Hepatic stellate cell (primary cell): ENCODE data around the gene CROCC2.

Experiments used
- DNase-seq: peaks from one replicate; pipeline ENCODE4 v3.0.0; 2011; ENCODE audit warnings: low spot score

The CROCC2 gene

GRCh38 chr2:240891492-240892340, 14.4 kb upstream of the CROCC2 start:
- no peak for DNase-seq

GRCh38 chr2:240892356-240892755, 13.8 kb upstream of the CROCC2 start:
- DNase-seq: no peak

- no peak for DNase-seq
Measured at GRCh38 chr2:240892925-240893324, 13.2 kb upstream of the CROCC2 start.

GRCh38 chr2:240893363-240893844, 12.7 kb upstream of the CROCC2 start:
- DNase-seq: no peak

- DNase-seq: no peak
Measured at GRCh38 chr2:240894006-240894405, 12.1 kb upstream of the CROCC2 start.

- no peak for DNase-seq
Measured at GRCh38 chr2:240894836-240895558, 11.1 kb upstream of the CROCC2 start.

GRCh38 chr2:240895656-240896388, 10.3 kb upstream of the CROCC2 start, which contains the start of gene MAB21L4:
Gene MAB21L4, minus strand, starts transcription at chr2:240896156. Its CDS starts 159 bp downstream, at chr2:240895997.
- DNase-seq: no peak

GRCh38 chr2:240896394-240896793, 9.7 kb upstream of the CROCC2 start:
- DNase-seq: no peak

GRCh38 chr2:240896871-240897692, 9.1 kb upstream of the CROCC2 start:
- DNase-seq: no peak

- DNase-seq: no peak
Measured at GRCh38 chr2:240898108-240898730, 7.9 kb upstream of the CROCC2 start.

- no peak for DNase-seq
Measured at GRCh38 chr2:240898731-240899467, 7.2 kb upstream of the CROCC2 start.

- no peak for DNase-seq
Measured at GRCh38 chr2:240899468-240899865, 6.7 kb upstream of the CROCC2 start.

- DNase-seq: no peak
Measured at GRCh38 chr2:240900141-240900860, 5.8 kb upstream of the CROCC2 start.

GRCh38 chr2:240901986-240902614, 4.0 kb upstream of the CROCC2 start:
- no peak for DNase-seq

- DNase-seq: no peak
Measured at GRCh38 chr2:240902615-240903041, 3.5 kb upstream of the CROCC2 start.

- no peak for DNase-seq
Measured at GRCh38 chr2:240903191-240904060, 2.7 kb upstream of the CROCC2 start.

- no peak for DNase-seq
Measured at GRCh38 chr2:240904216-240905175, 1.6 kb upstream of the CROCC2 start.
